Posterior vena cava (tissue), 2 donors: ENCODE results near the gene MYH10. TPM values are rescaled to one million over a fixed set of nuclear protein-coding genes. Genes with fewer than 3 reads are reported as not detected.
A peak's percentile ranks its signal among the peaks of the same experiment; 100 is the strongest.
"Not testable (repeated sequence)": the region's sequence is repeated elsewhere in the genome, so short reads cannot be mapped to it uniquely, and the experiment has no call there.

Experiments
- DNase-seq: peaks from one replicate; pipeline ENCODE4 v3.0.0-alpha.2; 2020; ENCODE audit warnings: low spot score
- intact Hi-C, 2 donors: fragments of 100-400 bp; cut with DNase I; formaldehyde crosslinking; loops; one replicate each; pipeline versions ENCODE4 v1.14.1 to v1.14.2; 2022 to 2023
- long read RNA-seq, 2 donors: library from polyadenylated mRNA; unstranded; transcript quantifications; one replicate each; pipeline ENCODE4 v2.0.0, GENCODE V29; 2020 to 2021
- total RNA-seq, 2 donors: library from RNA; stranded (reverse); fragmentation: NEBNext Ultra II Directional; extraction: Animal tissue kit (Norgen Biotek cat#: 25700); gene quantifications; one replicate each; pipeline ENCODE4 v1.2.1, GENCODE V29; 2021
- donor health status: DM: yes; HTN: yes; CAD: no.
- donor health status: DM: yes; HTN: yes; CAD: no.

Gene MYH10
- total RNA-seq, result 100 to 1,000 TPM; 232 to 233 TPM
- long read RNA-seq, donor 1, full-length matches to known transcripts, result 3 of 88 reads
- long read RNA-seq, donor 1, partial matches to known transcripts, result 75 of 88 reads
- long read RNA-seq, donor 1, other reads (novel, unspliced or antisense), result 10 of 88 reads
- long read RNA-seq, donor 2, partial matches to known transcripts, result 249 of 289 reads
- long read RNA-seq, donor 2, other reads (novel, unspliced or antisense), result 40 of 289 reads

GRCh38 chr17:8630227-8630801 lies at the start of gene MYH10:
MYH10 (minus strand) TSS chr17:8630725; CDS start chr17:8623246, 7,479 bp downstream.
- intact Hi-C loops, result loop anchor here in 1 of 2 donors (10.0 kb wide), 1 partner anchor 114 kb away; the partner anchor contains the start of gene CCDC42
- DNase-seq, result peak; percentile 79

DNA sequence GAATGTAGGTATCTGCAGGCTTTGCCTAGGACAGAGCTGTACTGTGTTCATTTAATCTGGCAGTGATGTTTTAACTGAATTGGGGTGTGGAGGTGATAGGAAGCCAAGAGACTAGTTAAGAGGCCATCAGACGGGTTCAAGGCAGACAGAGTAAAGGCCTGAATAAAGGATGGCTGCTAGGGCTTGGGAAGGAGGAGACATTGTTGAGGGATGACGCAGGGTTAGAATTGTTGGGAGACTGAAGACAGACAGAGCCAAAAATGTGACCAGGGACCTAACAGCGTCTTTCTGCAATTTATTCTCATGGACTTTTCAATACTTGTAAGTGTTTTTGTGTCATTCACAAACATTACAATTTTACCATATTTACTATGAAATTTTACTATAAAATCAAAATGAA lies 48.6 kb upstream of the MYH10 start:
- no peak for DNase-seq
- intact Hi-C loops, result no loop called here

GRCh38 chr17:8675306-8675705 lies 44.8 kb upstream of the MYH10 start:
- DNase-seq, result no peak
- intact Hi-C loops, result no loop called here

- DNase-seq, result peak; percentile 94
- intact Hi-C loops, result no loop called here
Measured at GRCh38 chr17:8674344-8675305, 44.1 kb upstream of the MYH10 start.

DNA sequence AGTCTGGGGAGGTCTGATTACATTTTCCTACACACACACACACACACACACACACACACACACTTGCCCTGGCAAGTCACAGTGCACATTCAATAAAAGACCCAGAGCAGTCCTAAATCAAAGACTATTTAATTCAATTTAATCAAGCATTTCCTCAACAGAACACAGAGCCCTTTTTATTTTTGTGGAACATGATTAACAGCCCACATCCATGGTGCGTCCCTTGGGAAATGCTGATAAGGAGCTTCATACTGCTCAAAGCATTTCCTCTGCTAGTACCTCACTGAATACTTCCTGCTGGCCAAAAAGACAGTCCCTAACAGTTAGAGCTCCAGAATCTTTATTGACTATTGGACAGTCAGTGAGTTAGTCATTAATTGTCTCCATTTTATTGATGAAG lies 43.1 kb upstream of the MYH10 start:
- intact Hi-C loops, result no loop called here
- no peak for DNase-seq

- intact Hi-C loops, result no loop called here
- DNase-seq, result no peak
Measured at GRCh38 chr17:8672326-8672725, 41.8 kb upstream of the MYH10 start.

DNA sequence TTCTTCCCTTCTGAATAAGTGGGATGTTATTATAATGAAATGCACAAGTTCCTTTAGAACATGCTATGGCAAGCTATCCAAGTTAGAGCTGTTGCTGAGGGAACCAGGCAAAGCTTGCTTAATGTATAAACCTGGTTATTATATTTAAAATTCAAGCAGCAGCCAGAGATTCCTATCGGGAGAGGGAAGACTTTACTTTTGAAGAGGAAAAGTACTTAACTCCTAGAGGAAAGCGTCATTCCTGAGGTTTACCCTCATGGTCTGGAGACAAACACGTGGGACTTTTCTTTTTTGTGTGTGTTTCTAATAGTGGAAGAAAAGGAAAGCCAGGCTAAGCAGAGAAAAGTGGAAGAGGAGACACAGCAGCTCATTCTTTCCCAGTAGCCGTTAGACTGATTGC lies 39.9 kb upstream of the MYH10 start:
- intact Hi-C loops, result no loop called here
- no peak for DNase-seq

- DNase-seq, result no peak
- intact Hi-C loops, result no loop called here
Measured at GRCh38 chr17:8668176-8668740, 37.7 kb upstream of the MYH10 start.

- intact Hi-C loops, result no loop called here
Measured at GRCh38 chr17:8667421-8667820, 36.9 kb upstream of the MYH10 start.

GRCh38 chr17:8665684-8666083 lies 35.2 kb upstream of the MYH10 start:
- intact Hi-C loops, result no loop called here
- DNase-seq, result no peak

More at GRCh38 chr17:8667421-8667820, 36.9 kb upstream of the MYH10 start:
- DNase-seq, result no peak

DNA sequence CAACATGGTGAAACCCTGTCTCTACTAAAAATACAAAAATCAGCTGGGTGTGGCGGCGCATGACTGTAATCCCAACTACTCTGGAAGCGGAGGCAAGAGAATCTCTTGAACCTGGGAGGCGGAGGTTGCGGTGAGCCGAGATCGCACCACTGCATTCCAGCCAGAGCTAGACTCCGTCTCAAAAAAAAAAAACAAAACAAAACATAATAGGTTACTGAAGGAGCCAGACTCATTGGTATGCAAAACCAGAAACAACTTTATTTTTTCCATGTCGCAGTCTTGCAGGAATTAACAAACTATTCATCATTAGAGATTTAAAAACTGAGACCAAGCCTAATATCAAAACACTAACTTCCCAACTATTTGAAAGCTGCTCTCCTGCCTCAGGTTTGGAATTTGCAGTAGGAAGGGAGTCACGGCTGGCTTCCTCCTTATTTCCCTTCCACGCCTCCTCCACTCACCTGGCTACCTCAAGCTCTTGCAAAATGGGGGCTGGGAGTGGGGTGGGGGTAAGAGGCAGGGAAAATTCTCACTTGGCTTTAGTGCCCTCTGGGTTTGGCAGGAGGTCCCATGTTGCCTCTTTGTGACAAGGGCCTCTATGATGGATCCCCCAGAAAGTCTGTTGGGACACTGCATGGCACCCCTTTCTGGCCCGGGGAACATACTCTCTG lies 34.1 kb upstream of the MYH10 start:
- intact Hi-C loops, result no loop called here
- DNase-seq, result no peak

DNA sequence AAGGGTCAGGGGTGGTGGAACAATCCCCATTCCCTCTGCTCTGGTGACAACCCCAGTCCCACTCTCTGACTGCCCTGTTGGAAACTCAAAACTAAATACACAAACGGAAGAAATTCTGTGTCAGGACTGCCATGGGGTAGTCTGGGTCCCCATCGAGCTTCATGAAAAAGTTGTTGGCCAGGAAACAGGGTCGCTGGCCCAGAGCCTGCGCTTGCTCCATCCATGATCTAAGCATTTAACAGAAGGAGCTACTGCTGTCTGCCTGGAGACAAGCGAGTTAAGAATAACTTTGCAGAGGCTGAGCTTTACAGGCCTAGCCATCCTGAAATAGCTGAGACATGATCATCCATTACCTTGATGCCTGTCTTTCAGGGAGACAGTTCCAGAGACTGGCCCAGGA lies 32.4 kb upstream of the MYH10 start:
- DNase-seq, result no peak

DNA sequence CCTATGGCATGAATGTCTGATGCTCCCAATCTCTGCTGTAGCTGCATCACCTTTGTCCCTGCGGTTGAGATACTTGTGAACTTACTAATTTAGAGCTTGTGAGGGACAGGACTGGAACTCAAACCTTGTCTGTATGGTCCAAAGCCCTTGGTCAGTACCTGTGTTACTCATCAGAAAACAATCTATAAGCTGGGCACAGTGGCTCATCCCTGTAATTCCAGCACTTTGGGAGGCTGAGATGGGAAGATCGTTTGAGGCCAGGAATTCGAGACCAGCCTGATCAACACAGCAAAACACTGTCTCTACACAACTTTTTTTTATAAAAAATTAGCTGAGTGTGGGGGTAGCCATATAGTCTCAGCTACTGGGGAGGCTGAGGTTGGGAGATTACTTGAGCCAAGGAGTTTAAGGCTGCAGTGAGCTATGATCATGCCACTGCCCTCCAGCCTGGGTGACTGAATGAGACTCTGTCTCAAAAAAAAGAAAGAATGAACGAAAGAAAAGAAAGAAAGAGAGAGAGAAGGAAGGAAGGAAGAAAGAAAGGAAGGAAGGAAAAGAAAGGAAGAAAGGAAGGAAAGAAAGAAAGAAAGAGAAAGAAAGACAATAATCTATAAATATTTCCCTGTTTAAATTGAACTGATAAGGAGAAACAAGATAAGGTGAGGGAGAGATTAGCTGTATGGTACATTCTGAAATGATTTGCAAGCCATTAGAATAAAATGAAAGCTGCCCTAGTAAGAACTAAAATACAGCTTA lies 31.7 kb upstream of the MYH10 start:
- intact Hi-C loops, result no loop called here
- DNase-seq, result no peak

More for the DNA sequence above, 32.4 kb upstream of the MYH10 start:
- intact Hi-C loops, result no loop called here

DNA sequence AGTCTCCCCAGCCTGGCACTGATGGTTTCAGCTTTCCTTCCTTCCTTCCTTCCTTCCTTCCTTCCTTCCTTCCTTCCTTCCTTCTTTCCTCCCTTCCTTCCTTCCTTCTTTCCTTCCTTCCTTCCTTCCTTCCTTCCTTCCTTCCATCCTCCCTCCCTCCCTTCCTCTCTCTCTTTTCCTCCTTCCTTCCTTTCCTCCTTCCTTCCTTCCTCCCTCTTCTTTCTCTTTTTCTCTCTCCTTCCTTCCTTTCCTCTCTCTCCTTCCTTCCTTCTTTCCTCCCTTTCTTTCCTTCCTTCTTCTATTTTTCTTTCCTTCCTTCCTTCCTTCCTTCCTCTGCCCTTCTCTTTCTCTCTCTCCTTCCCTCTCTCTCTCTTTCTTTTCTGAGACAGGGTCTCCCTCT lies 30.2 kb upstream of the MYH10 start:
- intact Hi-C loops, DNase-seq: not testable (repeated sequence)

DNA sequence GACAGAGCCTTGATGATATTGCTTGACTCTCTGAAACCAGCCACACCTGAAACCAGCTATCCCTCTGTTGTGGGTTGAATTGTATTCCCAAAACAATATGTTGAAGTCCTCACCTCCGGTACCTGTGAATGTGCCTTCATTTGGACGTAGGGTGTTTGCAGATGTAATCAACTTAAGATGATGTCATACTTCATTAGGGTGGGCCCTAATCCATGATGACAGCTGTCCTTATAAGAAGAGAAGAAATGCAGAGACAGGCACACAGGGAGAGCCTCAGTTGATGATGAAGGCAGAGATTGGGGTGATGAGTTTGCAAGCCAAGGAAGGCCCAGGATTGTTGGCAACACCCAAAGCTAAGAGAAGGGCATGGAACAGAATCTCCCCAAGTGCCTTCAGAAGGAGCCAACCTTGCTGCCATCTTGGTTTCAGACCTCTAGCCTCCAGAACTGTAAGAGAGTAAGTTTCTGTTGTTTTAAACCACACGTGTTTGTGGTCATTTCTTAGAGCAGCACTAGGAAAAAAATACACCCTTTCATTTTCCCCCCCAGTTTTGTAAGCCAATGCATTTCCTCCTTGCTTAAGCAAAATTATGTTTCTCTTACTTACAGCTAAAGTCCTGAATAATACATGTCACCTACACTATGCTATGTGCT lies 29.4 kb upstream of the MYH10 start:
- intact Hi-C loops, result no loop called here
- DNase-seq, result no peak

GRCh38 chr17:8658810-8659209 lies 28.3 kb upstream of the MYH10 start:
- intact Hi-C loops, result no loop called here
- DNase-seq, result no peak

GRCh38 chr17:8656693-8657092 lies 26.2 kb upstream of the MYH10 start:
- intact Hi-C loops, result no loop called here
- DNase-seq, result no peak

DNA sequence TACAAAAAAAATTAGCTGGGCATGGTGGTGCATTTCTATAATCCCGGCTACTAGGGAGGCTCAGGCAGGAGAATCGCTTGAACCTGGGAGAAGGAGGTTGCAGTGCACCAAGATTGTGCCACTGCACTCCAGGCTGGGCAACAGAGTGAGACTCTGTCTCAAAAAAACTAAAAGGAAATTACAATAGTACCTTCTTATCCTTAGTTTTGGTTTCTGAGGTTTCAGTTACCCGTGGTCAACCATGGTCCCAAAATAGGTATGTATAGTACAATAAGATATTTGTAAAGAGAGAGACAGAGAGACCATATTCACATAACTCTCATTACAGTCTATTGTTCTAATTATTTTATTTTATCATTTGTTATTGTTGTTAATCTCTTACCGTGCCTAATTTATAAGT lies 24.3 kb upstream of the MYH10 start:
- no peak for DNase-seq
- intact Hi-C loops, result no loop called here
